Measurements from ENCODE around the gene GPLD1. TPM values are rescaled to one million over a fixed set of nuclear protein-coding genes. Genes with fewer than 3 reads are reported as not detected.
"Not testable (repeated sequence)": the region's sequence is repeated elsewhere in the genome, so short reads cannot be mapped to it uniquely, and the experiment has no call there.

The GPLD1 gene
- total RNA-seq, 1 experiment from 2014 or later, result 1.3 TPM

- intact Hi-C loops (cut with micrococcal nuclease), result loop anchor here (1.0 to 5.0 kb wide), 3 partner anchors 142 to 272 kb away; partner anchors contain the start of gene KIAA0319
- Histone ChIP-seq H3K9me2 (replicated peaks; ENCODE audit: low read length) (no peaks in the 10 kb centered on the region), H3K27ac (ENCODE audit: low read length) (peak overlapping the region; percentile 19), H2AFZ (ENCODE audit: low read length) (no peak overlapping the region), H4K20me1 (ENCODE audit: low read length) (no peaks in the 10 kb centered on the region), H3K4me1 (ENCODE audit: insufficient read depth, low read length) (peaks cover 53% of the 10 kb centered on the region), H3K4me2 (ENCODE audit: low read length) (peak overlapping the region; percentile 20), H3F3A (ENCODE audit: low read length, unreplicated experiment) (no peaks in the 10 kb centered on the region), H3K4me3 (ENCODE audit: low read length) (no peak overlapping the region), H3K36me3 (ENCODE audit: low read depth, low read length) (peaks cover 52% of the 10 kb centered on the region), H3K9ac (ENCODE audit: low read length) (no peak overlapping the region), H3K9me3 (ENCODE audit: low read length) (no peaks in the 10 kb centered on the region), H3K27me3 (ENCODE audit: low read length) (no peaks in the 10 kb centered on the region), H3K79me2 (ENCODE audit: low read length) (no peaks in the 10 kb centered on the region)
- ATAC-seq, result peak; percentile 51
- ChIA-PET POLR2A (ENCODE audit: unreplicated experiment) (no interaction called here), CTCF (interaction anchor here (0.6 to 0.7 kb wide), 2 partner anchors 142 to 645 kb away, joined by 3 to 4 read pairs; no protein-coding TSS in a partner anchor)
- TF ChIP-seq CTCF (conservative IDR thresholded peaks at IDR 0.05; ENCODE audit: low read depth, low read length), result no peak
- TF ChIP-seq EZH2 (IDR thresholded peaks at IDR 0.05; ENCODE audit: low read length, unreplicated experiment), result no peak
- TF ChIP-seq EZH2phosphoT487 (IDR thresholded peaks at IDR 0.05; ENCODE audit: borderline replicate concordance, low read length), result no peak
- no TSS peak for BruUV-seq (replicated peaks)
- peak; percentile 75 for DNase-seq
These were observed 64.3 kb downstream of the GPLD1 start for GRCh38 chr6:24425091-24425490.

- no peaks in the 10 kb centered on the region for H3K79me2 ChIP-seq (ENCODE audit: low read length)
- no peak for TF ChIP-seq EZH2phosphoT487 (IDR thresholded peaks at IDR 0.05; ENCODE audit: borderline replicate concordance, low read length)
- TF ChIP-seq CTCF (conservative IDR thresholded peaks at IDR 0.05; ENCODE audit: low read depth, low read length), result no peak
- no peak for TF ChIP-seq EZH2 (IDR thresholded peaks at IDR 0.05; ENCODE audit: low read length, unreplicated experiment)
- no peaks in the 10 kb centered on the region for H3K9me3 ChIP-seq (ENCODE audit: low read length)
- DNase-seq (no peak), ATAC-seq (no peak)
- peaks cover 77% of the 10 kb centered on the region for H3K36me3 ChIP-seq (ENCODE audit: low read depth, low read length)
- intact Hi-C loops (cut with micrococcal nuclease), result no loop called here
- no peak overlapping the region for H3K27ac ChIP-seq (ENCODE audit: low read length)
- no peak overlapping the region for H3K4me3 ChIP-seq (ENCODE audit: low read length)
- H3F3A ChIP-seq (ENCODE audit: low read length, unreplicated experiment), result no peaks in the 10 kb centered on the region
- POLR2A ChIA-PET (ENCODE audit: unreplicated experiment), result no interaction called here
- CTCF ChIA-PET, result no interaction called here
- H3K4me1 ChIP-seq (ENCODE audit: insufficient read depth, low read length), result peaks cover 5% of the 10 kb centered on the region
- H3K9ac ChIP-seq (ENCODE audit: low read length), result no peak overlapping the region
- H3K27me3 ChIP-seq (ENCODE audit: low read length), result no peaks in the 10 kb centered on the region
- H3K9me2 ChIP-seq (replicated peaks; ENCODE audit: low read length), result no peaks in the 10 kb centered on the region
- no peak overlapping the region for H3K4me2 ChIP-seq (ENCODE audit: low read length)
- H2AFZ ChIP-seq (ENCODE audit: low read length), result no peak overlapping the region
- no peaks in the 10 kb centered on the region for H4K20me1 ChIP-seq (ENCODE audit: low read length)
- BruUV-seq (replicated peaks), result no TSS peak
These were observed 69.9 kb downstream of the GPLD1 start for GRCh38 chr6:24419526-24419925.

GRCh38 chr6:24415753-24416152 lies 73.6 kb downstream of the GPLD1 start:
- H3K9ac ChIP-seq (ENCODE audit: low read length), result no peak overlapping the region
- POLR2A ChIA-PET (ENCODE audit: unreplicated experiment), result no interaction called here
- DNase-seq, result no peak
- no peaks in the 10 kb centered on the region for H3F3A ChIP-seq (ENCODE audit: low read length, unreplicated experiment)
- no peak overlapping the region for H2AFZ ChIP-seq (ENCODE audit: low read length)
- TF ChIP-seq CTCF (conservative IDR thresholded peaks at IDR 0.05; ENCODE audit: low read depth, low read length) (no peak), EZH2phosphoT487 (IDR thresholded peaks at IDR 0.05; ENCODE audit: borderline replicate concordance, low read length) (no peak), EZH2 (IDR thresholded peaks at IDR 0.05; ENCODE audit: low read length, unreplicated experiment) (no peak)
- no peaks in the 10 kb centered on the region for H3K4me1 ChIP-seq (ENCODE audit: insufficient read depth, low read length)
- H3K27me3 ChIP-seq (ENCODE audit: low read length), result no peaks in the 10 kb centered on the region
- H3K36me3 ChIP-seq (ENCODE audit: low read depth, low read length), result peaks cover 65% of the 10 kb centered on the region
- H3K4me3 ChIP-seq (ENCODE audit: low read length), result no peak overlapping the region
- H3K27ac ChIP-seq (ENCODE audit: low read length), result no peak overlapping the region
- intact Hi-C loops (cut with micrococcal nuclease), result no loop called here
- CTCF ChIA-PET, result no interaction called here
- H3K79me2 ChIP-seq (ENCODE audit: low read length), result no peaks in the 10 kb centered on the region
- no peak for ATAC-seq
- H3K4me2 ChIP-seq (ENCODE audit: low read length), result no peak overlapping the region
- H3K9me3 ChIP-seq (ENCODE audit: low read length), result no peaks in the 10 kb centered on the region
- no peaks in the 10 kb centered on the region for H4K20me1 ChIP-seq (ENCODE audit: low read length)
- no TSS peak for BruUV-seq (replicated peaks)
- no peaks in the 10 kb centered on the region for H3K9me2 ChIP-seq (replicated peaks; ENCODE audit: low read length)

- H3K79me2 ChIP-seq (ENCODE audit: low read length); H3K9ac ChIP-seq (ENCODE audit: low read length); H3K27ac ChIP-seq (ENCODE audit: low read length); DNase-seq; H3K4me3 ChIP-seq (ENCODE audit: low read length); H3K27me3 ChIP-seq (ENCODE audit: low read length); H2AFZ ChIP-seq (ENCODE audit: low read length); BruUV-seq (replicated peaks); H4K20me1 ChIP-seq (ENCODE audit: low read length); H3K9me3 ChIP-seq (ENCODE audit: low read length); intact Hi-C loops (cut with micrococcal nuclease); H3K4me2 ChIP-seq (ENCODE audit: low read length); CTCF ChIA-PET; H3K4me1 ChIP-seq (ENCODE audit: insufficient read depth, low read length); H3F3A ChIP-seq (ENCODE audit: low read length, unreplicated experiment); POLR2A ChIA-PET (ENCODE audit: unreplicated experiment); ATAC-seq; H3K9me2 ChIP-seq (replicated peaks; ENCODE audit: low read length): not testable (repeated sequence)
- peaks cover 58% of the 10 kb centered on the region for H3K36me3 ChIP-seq (ENCODE audit: low read depth, low read length)
These were observed 74.8 kb downstream of the GPLD1 start for GRCh38 chr6:24414531-24414930.
